HEK293T (cell line): ENCODE data around the gene VIM.

Experiments
- CTCF ChIA-PET: fragments of 350-600 bp; formaldehyde crosslinking; extraction: SDS; loops from one replicate; lab custom pipeline; 2021; ENCODE audit warnings: antibody characterized with exemption, inconsistent platforms; lab: Yijun Ruan, JAX
- POLR2A ChIA-PET: fragments of 350-600 bp; formaldehyde crosslinking; extraction: SDS; loops from one replicate; lab custom pipeline; 2020; ENCODE audit warnings: antibody characterized with exemption, inconsistent platforms; lab: Yijun Ruan, JAX
- DNase-seq: peaks from one replicate; pipeline ENCODE4 v3.0.0; 2012; ENCODE audit warnings: mixed read lengths; ENCODE audit errors: extremely low spot score
- ARNT ChIP-seq: fragments of 450-650 bp; IDR thresholded peaks from 2 replicates; pipeline ENCODE4 v1.6.1; 2017; ENCODE audit warnings: mild to moderate bottlenecking
- BHLHE40 ChIP-seq: fragments of 450-650 bp; IDR thresholded peaks from 2 replicates; pipeline ENCODE4 v1.6.1; 2016; ENCODE audit warnings: mild to moderate bottlenecking, moderate library complexity, borderline replicate concordance
- CTBP1 ChIP-seq: fragments of 450-650 bp; IDR thresholded peaks from 2 replicates; pipeline ENCODE4 v1.6.1; 2016; ENCODE audit warnings: borderline replicate concordance
- ELF4 ChIP-seq: fragments of 450-650 bp; IDR thresholded peaks from 2 replicates; pipeline ENCODE4 v1.6.1; 2017; ENCODE audit warnings: antibody characterized with exemption
- FOXA1 ChIP-seq: fragments of 450-650 bp; IDR thresholded peaks from 2 replicates; pipeline ENCODE4 v1.6.1; 2016; ENCODE audit warnings: mild to moderate bottlenecking
- FOXK2 ChIP-seq: fragments of 450-650 bp; IDR thresholded peaks from 2 replicates; pipeline ENCODE4 v1.6.1; 2016; ENCODE audit warnings: mild to moderate bottlenecking
- FOXM1 ChIP-seq: fragments of 450-650 bp; IDR thresholded peaks from 2 replicates; pipeline ENCODE4 v1.6.1; 2017; ENCODE audit warnings: mild to moderate bottlenecking, borderline replicate concordance
- HDGF ChIP-seq: fragments of 450-650 bp; IDR thresholded peaks from 2 replicates; pipeline ENCODE4 v1.6.1; 2017; ENCODE audit warnings: antibody characterized with exemption, borderline replicate concordance
- L3MBTL2 ChIP-seq: fragments of 450-650 bp; conservative IDR thresholded peaks from 2 replicates; pipeline ENCODE4 v1.6.1; 2016; ENCODE audit warnings: mild to moderate bottlenecking
- LEF1 ChIP-seq: fragments of 450-650 bp; IDR thresholded peaks from 2 replicates; pipeline ENCODE4 v1.6.1; 2017; ENCODE audit warnings: mild to moderate bottlenecking, borderline replicate concordance
- NFRKB ChIP-seq: fragments of 450-650 bp; IDR thresholded peaks from 2 replicates; pipeline ENCODE4 v1.6.1; 2016; ENCODE audit warnings: mild to moderate bottlenecking, moderate library complexity
- PKNOX1 ChIP-seq: fragments of 450-650 bp; IDR thresholded peaks from 2 replicates; pipeline ENCODE4 v1.6.1; 2016
- SP1 ChIP-seq: fragments of 450-650 bp; IDR thresholded peaks from 2 replicates; pipeline ENCODE4 v1.6.1; 2017
- SUZ12 ChIP-seq: fragments of 450-650 bp; IDR thresholded peaks from 2 replicates; pipeline ENCODE4 v1.6.1; 2016; ENCODE audit warnings: mild to moderate bottlenecking
- TARDBP ChIP-seq: fragments of 450-650 bp; IDR thresholded peaks from 2 replicates; pipeline ENCODE4 v1.6.1; 2016
- ZNF384 ChIP-seq: fragments of 450-650 bp; IDR thresholded peaks from 2 replicates; pipeline ENCODE4 v1.6.1; 2016

The VIM gene

DNA sequence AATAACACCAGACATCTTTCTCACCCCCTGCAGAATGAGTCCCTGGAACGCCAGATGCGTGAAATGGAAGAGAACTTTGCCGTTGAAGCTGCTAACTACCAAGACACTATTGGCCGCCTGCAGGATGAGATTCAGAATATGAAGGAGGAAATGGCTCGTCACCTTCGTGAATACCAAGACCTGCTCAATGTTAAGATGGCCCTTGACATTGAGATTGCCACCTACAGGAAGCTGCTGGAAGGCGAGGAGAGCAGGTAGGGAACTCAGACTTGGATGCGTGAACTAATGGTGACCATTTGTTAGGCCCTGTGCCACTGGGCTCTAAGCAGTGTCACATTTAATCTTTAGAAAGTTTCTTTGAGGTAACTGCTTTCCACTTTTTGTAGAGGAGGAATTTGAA is 7.1 kb downstream of the VIM start:
- ChIA-PET POLR2A (interaction anchor here (0.8 to 1.0 kb wide), 2 partner anchors 9 to 15 kb away, joined by 3 read pairs; no protein-coding TSS in a partner anchor), CTCF (interaction anchor here (0.5 to 0.6 kb wide), 2 partner anchors 373 to 1528 kb away, joined by 3 read pairs; no protein-coding TSS in a partner anchor)
- TF ChIP-seq ZNF384 = no peak
- TF ChIP-seq CTBP1 = no peak
- TF ChIP-seq FOXA1 = no peak
- no peak for TF ChIP-seq NFRKB
- TF ChIP-seq LEF1 = no peak
- TF ChIP-seq FOXM1 = no peak
- no peak for TF ChIP-seq ELF4
- no peak for TF ChIP-seq TARDBP
- no peak for TF ChIP-seq SUZ12
- no peak for TF ChIP-seq FOXK2
- no peak for TF ChIP-seq SP1
- TF ChIP-seq HDGF = no peak
- TF ChIP-seq L3MBTL2 = no peak
- no peak for TF ChIP-seq PKNOX1
- TF ChIP-seq BHLHE40 = no peak
- no peak for TF ChIP-seq ARNT
- DNase-seq = no peak

DNA sequence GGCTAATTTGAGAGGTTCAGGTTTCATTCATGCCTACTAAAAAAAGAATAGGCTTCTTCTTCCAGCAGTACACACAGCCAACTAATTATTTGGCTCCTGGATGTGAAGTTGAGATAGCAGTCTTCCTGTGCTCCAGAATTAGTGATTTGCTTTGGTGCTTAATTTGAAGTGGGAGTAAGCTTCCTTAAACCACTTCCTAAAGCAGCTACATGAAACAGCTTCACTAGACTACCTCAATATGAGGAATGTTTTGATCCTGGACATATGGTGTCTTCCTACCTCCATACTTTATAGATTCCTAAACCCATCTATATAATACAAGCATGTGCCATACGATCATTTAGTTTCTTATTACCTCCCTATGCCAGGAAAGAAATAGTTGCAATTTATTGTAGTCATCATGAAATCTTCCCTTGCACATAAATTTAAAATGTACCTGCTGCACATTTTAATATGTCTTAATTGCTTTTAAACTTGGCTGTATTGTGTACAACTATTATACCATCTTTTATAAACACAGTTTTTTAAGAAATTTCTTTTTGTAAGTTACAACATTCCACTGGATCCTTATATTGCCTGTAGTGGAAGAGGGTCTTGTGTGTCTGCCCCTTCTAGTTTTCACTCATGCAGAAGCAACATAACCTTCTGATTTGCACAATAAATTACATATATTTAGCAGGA is 8.6 kb downstream of the VIM start:
- ChIA-PET CTCF (no interaction called here), POLR2A (no interaction called here)
- TF ChIP-seq FOXK2 (no peak), TARDBP (no peak), LEF1 (no peak), SP1 (no peak), PKNOX1 (no peak), FOXA1 (no peak), NFRKB (no peak), FOXM1 (no peak), HDGF (no peak), ZNF384 (no peak), ELF4 (no peak), SUZ12 (no peak), BHLHE40 (no peak), CTBP1 (no peak), L3MBTL2 (no peak), ARNT (no peak)
- no peak for DNase-seq

DNA sequence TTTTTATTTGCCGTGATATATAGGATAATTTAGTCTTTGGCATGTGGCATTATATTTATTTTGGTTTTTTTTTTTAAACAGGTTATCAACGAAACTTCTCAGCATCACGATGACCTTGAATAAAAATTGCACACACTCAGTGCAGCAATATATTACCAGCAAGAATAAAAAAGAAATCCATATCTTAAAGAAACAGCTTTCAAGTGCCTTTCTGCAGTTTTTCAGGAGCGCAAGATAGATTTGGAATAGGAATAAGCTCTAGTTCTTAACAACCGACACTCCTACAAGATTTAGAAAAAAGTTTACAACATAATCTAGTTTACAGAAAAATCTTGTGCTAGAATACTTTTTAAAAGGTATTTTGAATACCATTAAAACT is 9.1 kb downstream of the VIM start:
- ChIA-PET CTCF (no interaction called here), POLR2A (interaction anchor here (1.8 kb wide), 1 partner anchor 8 kb away, joined by 14 read pairs; the partner anchor contains the start of gene VIM)
- no peak for DNase-seq
- TF ChIP-seq HDGF (no peak), PKNOX1 (no peak), SUZ12 (no peak), SP1 (no peak), CTBP1 (no peak), FOXA1 (no peak), TARDBP (no peak), L3MBTL2 (no peak), ELF4 (no peak), ARNT (no peak), FOXK2 (no peak), ZNF384 (no peak), BHLHE40 (no peak)

GRCh38 chr10:17237915-17238444 is 9.9 kb downstream of the VIM start:
- ChIA-PET POLR2A (interaction anchor here (0.6 to 1.8 kb wide), 3 partner anchors 9 to 216 kb away, joined by 3 to 14 read pairs (median 3); partner anchors contain the start of genes ST8SIA6 and VIM), CTCF (no interaction called here)
- TF ChIP-seq BHLHE40 (no peak), FOXA1 (no peak), ZNF384 (no peak), CTBP1 (no peak), HDGF (no peak)
- DNase-seq = no peak

DNA sequence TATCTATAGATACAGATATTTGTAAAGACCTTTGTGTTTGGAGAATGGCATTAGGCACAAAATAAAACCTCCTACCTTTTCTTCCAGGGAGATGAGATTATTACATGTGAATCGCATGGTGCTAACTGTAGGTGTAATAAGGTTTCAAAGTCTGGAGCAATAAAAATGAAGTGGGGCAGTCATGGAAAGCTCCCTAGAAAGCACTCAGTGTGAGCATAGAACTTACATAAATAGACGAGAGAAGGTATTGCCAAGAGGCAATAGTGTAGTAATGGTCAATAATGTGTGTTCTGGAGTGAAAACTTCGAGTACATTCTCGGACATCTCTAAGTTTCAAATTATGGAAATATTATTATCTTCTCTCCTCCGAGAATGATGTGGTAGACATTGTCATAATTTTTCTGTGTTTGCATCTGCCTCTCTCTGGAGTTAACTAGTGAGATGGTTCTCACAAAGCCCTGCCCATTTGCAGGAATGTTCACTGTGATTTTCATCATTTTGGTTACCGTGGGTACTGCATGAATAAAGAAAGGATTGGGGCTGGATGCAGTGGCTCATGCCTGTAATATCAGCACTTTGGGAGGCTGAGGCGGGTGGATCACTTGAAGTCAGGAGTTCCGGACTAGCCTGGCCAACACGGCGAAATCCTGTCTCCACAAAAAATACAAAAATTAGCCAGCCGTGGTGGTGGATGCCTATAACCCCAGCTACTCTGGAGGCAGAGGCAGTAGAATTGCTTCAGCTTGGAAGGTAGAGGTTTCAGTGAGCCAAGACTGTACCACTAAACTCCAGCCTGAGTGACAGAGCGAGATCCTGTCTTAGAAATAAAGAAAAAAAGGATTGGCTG is 10.6 kb downstream of the VIM start:
- POLR2A ChIA-PET = interaction anchor here (0.6 to 1.8 kb wide), 3 partner anchors 10 to 215 kb away, joined by 3 to 14 read pairs (median 3); partner anchors contain the start of genes ST8SIA6 and VIM

More for the DNA sequence above, 10.6 kb downstream of the VIM start:
- DNase-seq = no peak
- TF ChIP-seq FOXM1 (no peak), ARNT (no peak), FOXA1 (no peak), LEF1 (no peak), BHLHE40 (no peak), ZNF384 (no peak), NFRKB (no peak), SP1 (no peak), ELF4 (no peak), FOXK2 (no peak), CTBP1 (no peak), L3MBTL2 (no peak), HDGF (no peak), SUZ12 (no peak), PKNOX1 (no peak)
- CTCF ChIA-PET = interaction anchor here (0.7 kb wide), 1 partner anchor 116 kb away, joined by 5 read pairs; no protein-coding TSS in a partner anchor
